Germinal center (tissue), 1 donor: ENCODE results near the gene AKR1C1.
"Not testable (repeated sequence)": the region's sequence is repeated elsewhere in the genome, so short reads cannot be mapped to it uniquely, and the experiment has no call there.

Experiments used
- DNase-seq: peaks from one replicate; pipeline ENCODE4 v3.0.0; 2012; ENCODE audit warnings: mixed read lengths, low spot score

The AKR1C1 gene

GRCh38 chr10:4962876-4963814 is at the start of gene AKR1C1:
Gene AKR1C1, plus strand, starts transcription at chr10:4963415. Its CDS starts 30 bp downstream, at chr10:4963445.
- not testable (repeated sequence) for DNase-seq

GRCh38 chr10:4914213-4914850 is 48.9 kb upstream of the AKR1C1 start:
- DNase-seq: no peak

- DNase-seq: no peak
Observed at GRCh38 chr10:4916086-4916716, 47.0 kb upstream of the AKR1C1 start.

GRCh38 chr10:4918236-4918635 is 45.0 kb upstream of the AKR1C1 start:
- DNase-seq: no peak

GRCh38 chr10:4924482-4924881 is 38.7 kb upstream of the AKR1C1 start:
- DNase-seq: not testable (repeated sequence)

GRCh38 chr10:4926400-4926799 is 36.8 kb upstream of the AKR1C1 start:
- DNase-seq: no peak

- no peak for DNase-seq
Observed at GRCh38 chr10:4931587-4931986, 31.6 kb upstream of the AKR1C1 start.

- no peak for DNase-seq
Observed at GRCh38 chr10:4934391-4934987, 28.7 kb upstream of the AKR1C1 start.

GRCh38 chr10:4937346-4937745 is 25.9 kb upstream of the AKR1C1 start:
- DNase-seq: no peak

- no peak for DNase-seq
Observed at GRCh38 chr10:4939224-4940072, 23.8 kb upstream of the AKR1C1 start.

GRCh38 chr10:4940073-4940428 is 23.2 kb upstream of the AKR1C1 start:
- not testable (repeated sequence) for DNase-seq

- not testable (repeated sequence) for DNase-seq
Observed at GRCh38 chr10:4940909-4941308, 22.3 kb upstream of the AKR1C1 start.

- no peak for DNase-seq
Observed at GRCh38 chr10:4941540-4942330, 21.5 kb upstream of the AKR1C1 start.

- not testable (repeated sequence) for DNase-seq
Observed at GRCh38 chr10:4942931-4943330, 20.3 kb upstream of the AKR1C1 start.

- DNase-seq: not testable (repeated sequence)
Observed at GRCh38 chr10:4943416-4943815, 19.8 kb upstream of the AKR1C1 start.

GRCh38 chr10:4943821-4944220 is 19.4 kb upstream of the AKR1C1 start:
- no peak for DNase-seq

GRCh38 chr10:4944841-4945240 is 18.4 kb upstream of the AKR1C1 start:
- no peak for DNase-seq

- no peak for DNase-seq
Observed at GRCh38 chr10:4945766-4946717, 17.2 kb upstream of the AKR1C1 start.

GRCh38 chr10:4947039-4947634 is 16.1 kb upstream of the AKR1C1 start:
- DNase-seq: no peak
